ENCODE measurements around the gene PLAAT2. TPM values are rescaled to one million over a fixed set of nuclear protein-coding genes. Genes with fewer than 3 reads are reported as not detected.
A peak's percentile ranks its signal among the peaks of the same experiment; 100 is the strongest.

Gene PLAAT2
- total and polyA plus RNA-seq, 2 of the 13 experiments (the other 11 are each of a cell fraction or from before 2014, with no cell fraction given) = 0.22 TPM; not detected in 1

- Histone ChIP-seq H4K20me1 (ENCODE audit: insufficient read depth, low read length) (no peaks in the 10 kb centered on the region), H3K9me3 (ENCODE audit: low read length) (no peaks in the 10 kb centered on the region), H3K36me3 (replicated peaks in 1 of 2; ENCODE audit: control insufficient read depth in 1 of 2, insufficient read depth in 2 of 2, low read length in 2 of 2) (no peaks in the 10 kb centered on the region), H3K27ac (ENCODE audit: extremely low read length, insufficient read depth, low read length) (no peak overlapping the region), H3K4me1 (ENCODE audit: insufficient read depth, low read length) (peaks cover 29% of the 10 kb centered on the region), H3K4me2 (ENCODE audit: low read depth, low read length) (peak overlapping the region; percentile 53), H3K79me2 (ENCODE audit: insufficient read depth, low read length) (no peaks in the 10 kb centered on the region), H3K4me3 (replicated peaks in 1 of 3; ENCODE audit: insufficient read depth in 1 of 3, low read depth in 2 of 3, low read length in 3 of 3) (peak overlapping the region in 1 of 3 experiments; percentile 13; a peak in 1 of 6 replicates), H3K27me3 (ENCODE audit: control insufficient read depth in 1 of 2, insufficient read depth in 2 of 2, low read length in 2 of 2) (no peaks in the 10 kb centered on the region), H2AFZ (ENCODE audit: low read length) (no peak overlapping the region), H3K9ac (ENCODE audit: insufficient read depth, low read depth, low read length) (peak overlapping the region; percentile 23; the same call in 1 of the 2 replicates)
- BruUV-seq (replicated peaks) = no TSS peak
- 19% methylated on average over 5 of the region's 5 CpGs for WGBS (ENCODE audit: low lambda C conversion rate)
- intact Hi-C loops (cut with micrococcal nuclease; ENCODE audit: unreplicated experiment) (no loop called here), in situ Hi-C loops (cut with HindIII; ENCODE audit: extremely low pct_ligation_motif_present, low pct_unique_long_range_greater_than_20kb) (no loop called here)
- DNase-seq (ENCODE audit: low spot score) (peak; percentile 32), FAIRE-seq (no peak), ATAC-seq (peak; percentile 55)
- CTCF ChIA-PET (ENCODE audit: low intra/inter-chr PET ratio, low total read pairs) = no interaction called here
- POLR2A ChIA-PET = no interaction called here
- peak; percentile 21; the same call in 1 of the 2 replicates for TF ChIP-seq MAFF (IDR thresholded peaks at IDR 0.05; ENCODE audit: low read depth, low read length)
- TF ChIP-seq MXI1 (IDR thresholded peaks at IDR 0.05; ENCODE audit: borderline replicate concordance, low read depth, low read length) = peak; percentile 35; the same call in 1 of the 3 replicates
- peak; percentile 71; the same call in 1 of the 2 replicates for TF ChIP-seq RFX1 (IDR thresholded peaks at IDR 0.05)
- no peak for TF ChIP-seq ZSCAN30 (CRISPR knock-in tag; IDR thresholded peaks at IDR 0.05)
- 0 out of 4 replicates have a peak, but pooled peaks of 1 of the 2 experiments have one; percentile 6 for TF ChIP-seq MAFK (conservative IDR thresholded peaks at IDR 0.05 in 1 of 2, IDR thresholded peaks at IDR 0.05 in 1 of 2; ENCODE audit: low read length in 2 of 2)
- peak; percentile 40; the same call in 1 of the 2 replicates for TF ChIP-seq RARA (CRISPR knock-in tag; IDR thresholded peaks at IDR 0.05)
- TF ChIP-seq HOXA5 (CRISPR knock-in tag; IDR thresholded peaks at IDR 0.05) = no peak
- TF ChIP-seq GATA4 (IDR thresholded peaks at IDR 0.05; ENCODE audit: borderline replicate concordance, low read depth) = no peak
- peak; percentile 68; the same call in 1 of the 2 replicates for TF ChIP-seq NFE2 (CRISPR knock-in tag; IDR thresholded peaks at IDR 0.05)
- TF ChIP-seq HOXD1 (CRISPR knock-in tag; IDR thresholded peaks at IDR 0.05) = no peak
- TF ChIP-seq ZNF101 (CRISPR knock-in tag; IDR thresholded peaks at IDR 0.05; ENCODE audit: borderline replicate concordance, low read depth) = no peak
- peak; percentile 76 for TF ChIP-seq NFE2L2 (IDR thresholded peaks at IDR 0.05; ENCODE audit: low read length)
- TF ChIP-seq ESRRA (CRISPR knock-in tag; IDR thresholded peaks at IDR 0.05; ENCODE audit: low read depth) = no peak
Observed at GRCh38 chr11:63567044-63567840, 4.1 kb upstream of the PLAAT2 start.
